GM18868 (cell line): ENCODE measurements around the gene KIF6.

ENCODE experiments used
- ATAC-seq: cut with Tn5 transposase; IDR thresholded peaks from one replicate; pipeline ENCODE4 v1.9.1; 2021; ENCODE audit warnings: mild to moderate bottlenecking, moderate library complexity; ENCODE audit not compliant: unreplicated experiment

KIF6 gene

GRCh38 chr6:39602601-39603519 lies 122.3 kb downstream of the KIF6 start:
- no peak for ATAC-seq

- no peak for ATAC-seq
Observed at GRCh38 chr6:39599973-39600372, 125.2 kb downstream of the KIF6 start.

- no peak for ATAC-seq
Observed at GRCh38 chr6:39599341-39599740, 125.9 kb downstream of the KIF6 start.

GRCh38 chr6:39594285-39594684 lies 130.9 kb downstream of the KIF6 start:
- ATAC-seq: no peak

- no peak for ATAC-seq
Observed at GRCh38 chr6:39593646-39594045, 131.6 kb downstream of the KIF6 start.

GRCh38 chr6:39590871-39591393 lies 134.3 kb downstream of the KIF6 start:
- ATAC-seq: no peak

GRCh38 chr6:39587080-39587479 lies 138.1 kb downstream of the KIF6 start:
- no peak for ATAC-seq

GRCh38 chr6:39585641-39586040 lies 139.6 kb downstream of the KIF6 start:
- ATAC-seq: no peak

- no peak for ATAC-seq
Observed at GRCh38 chr6:39577446-39578165, 147.6 kb downstream of the KIF6 start.

- no peak for ATAC-seq
Observed at GRCh38 chr6:39576556-39577303, 148.5 kb downstream of the KIF6 start.

GRCh38 chr6:39574991-39575390 lies 150.2 kb downstream of the KIF6 start:
- ATAC-seq: no peak

- no peak for ATAC-seq
Observed at GRCh38 chr6:39573541-39573940, 151.7 kb downstream of the KIF6 start.

GRCh38 chr6:39572661-39573340 lies 152.4 kb downstream of the KIF6 start:
- ATAC-seq: no peak

GRCh38 chr6:39568896-39569295 lies 156.3 kb downstream of the KIF6 start:
- ATAC-seq: no peak

- ATAC-seq: no peak
Observed at GRCh38 chr6:39567091-39567490, 158.1 kb downstream of the KIF6 start.

- no peak for ATAC-seq
Observed at GRCh38 chr6:39566456-39566855, 158.8 kb downstream of the KIF6 start.

GRCh38 chr6:39565956-39566355 lies 159.3 kb downstream of the KIF6 start:
- no peak for ATAC-seq

- ATAC-seq: no peak
Observed at GRCh38 chr6:39563566-39564311, 161.5 kb downstream of the KIF6 start.

GRCh38 chr6:39561536-39562266 lies 163.5 kb downstream of the KIF6 start:
- no peak for ATAC-seq
